HG02678 (cell line): Measurements from ENCODE around the gene UPK3A.

Experiments
- ATAC-seq: cut with Tn5 transposase; IDR thresholded peaks from one replicate; pipeline ENCODE4 v1.9.1; 2021; ENCODE audit warnings: mild to moderate bottlenecking, moderate library complexity; ENCODE audit not compliant: unreplicated experiment

UPK3A gene

GRCh38 chr22:45284705-45285262 lies at the start of gene UPK3A:
Gene UPK3A, plus strand, starts transcription at chr22:45284949. Its CDS starts 65 bp downstream, at chr22:45285014.
- ATAC-seq = no peak

GRCh38 chr22:45235101-45235777 lies 49.5 kb upstream of the UPK3A start:
- ATAC-seq = peak; percentile 57

- peak; percentile 10 for ATAC-seq
Measured at GRCh38 chr22:45235851-45236342, 48.9 kb upstream of the UPK3A start.

- ATAC-seq = no peak
Measured at GRCh38 chr22:45237065-45237990, 47.4 kb upstream of the UPK3A start.

GRCh38 chr22:45238076-45238956 lies 46.4 kb upstream of the UPK3A start:
- no peak for ATAC-seq

GRCh38 chr22:45238957-45239680 lies 45.6 kb upstream of the UPK3A start:
- no peak for ATAC-seq

- ATAC-seq = no peak
Measured at GRCh38 chr22:45239681-45240051, 45.1 kb upstream of the UPK3A start.

GRCh38 chr22:45240104-45240809 lies 44.5 kb upstream of the UPK3A start:
- peak; percentile 23 for ATAC-seq

GRCh38 chr22:45240810-45241631 lies 43.7 kb upstream of the UPK3A start, which contains the start of gene KIAA0930:
Gene KIAA0930, minus strand, starts transcription at chr22:45240894. Its CDS starts 191 bp downstream, at chr22:45240703.
- ATAC-seq = peak; percentile 65

- no peak for ATAC-seq
Measured at GRCh38 chr22:45242778-45243191, 42.0 kb upstream of the UPK3A start.

- no peak for ATAC-seq
Measured at GRCh38 chr22:45244916-45245315, 39.8 kb upstream of the UPK3A start.

- no peak for ATAC-seq
Measured at GRCh38 chr22:45246060-45246985, 38.4 kb upstream of the UPK3A start.

GRCh38 chr22:45248832-45249561 lies 35.8 kb upstream of the UPK3A start:
- peak; percentile 82 for ATAC-seq

GRCh38 chr22:45251825-45252224 lies 32.9 kb upstream of the UPK3A start:
- ATAC-seq = no peak

GRCh38 chr22:45253039-45253641 lies 31.6 kb upstream of the UPK3A start:
- ATAC-seq = no peak

GRCh38 chr22:45254388-45254787 lies 30.4 kb upstream of the UPK3A start:
- ATAC-seq = no peak
